Measurements from ENCODE around the gene TENM4.

DNA sequence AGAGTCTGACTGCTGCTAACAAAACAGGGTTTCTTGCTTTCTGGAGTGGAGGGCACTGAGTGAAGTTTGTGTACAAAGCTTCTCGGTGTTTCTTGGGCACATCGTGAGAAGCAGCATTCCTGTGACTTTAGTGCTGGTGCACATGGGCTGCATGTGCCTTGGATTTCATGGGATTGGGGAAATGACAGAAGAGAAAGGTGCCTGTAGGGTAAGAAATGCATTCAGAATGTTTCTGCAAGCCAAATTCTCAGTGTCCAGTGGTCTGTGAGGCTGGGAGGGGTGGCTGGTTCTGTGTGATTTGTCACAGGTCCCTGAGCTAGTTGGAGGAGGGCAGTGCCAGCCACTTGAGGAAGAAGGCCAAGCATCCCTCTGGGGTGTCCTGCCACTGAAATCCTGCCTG is 462.0 kb downstream of the TENM4 start:
- no peak for TF ChIP-seq POLR2A (IDR thresholded peaks at IDR 0.05)
- TF ChIP-seq, protein P1, sequence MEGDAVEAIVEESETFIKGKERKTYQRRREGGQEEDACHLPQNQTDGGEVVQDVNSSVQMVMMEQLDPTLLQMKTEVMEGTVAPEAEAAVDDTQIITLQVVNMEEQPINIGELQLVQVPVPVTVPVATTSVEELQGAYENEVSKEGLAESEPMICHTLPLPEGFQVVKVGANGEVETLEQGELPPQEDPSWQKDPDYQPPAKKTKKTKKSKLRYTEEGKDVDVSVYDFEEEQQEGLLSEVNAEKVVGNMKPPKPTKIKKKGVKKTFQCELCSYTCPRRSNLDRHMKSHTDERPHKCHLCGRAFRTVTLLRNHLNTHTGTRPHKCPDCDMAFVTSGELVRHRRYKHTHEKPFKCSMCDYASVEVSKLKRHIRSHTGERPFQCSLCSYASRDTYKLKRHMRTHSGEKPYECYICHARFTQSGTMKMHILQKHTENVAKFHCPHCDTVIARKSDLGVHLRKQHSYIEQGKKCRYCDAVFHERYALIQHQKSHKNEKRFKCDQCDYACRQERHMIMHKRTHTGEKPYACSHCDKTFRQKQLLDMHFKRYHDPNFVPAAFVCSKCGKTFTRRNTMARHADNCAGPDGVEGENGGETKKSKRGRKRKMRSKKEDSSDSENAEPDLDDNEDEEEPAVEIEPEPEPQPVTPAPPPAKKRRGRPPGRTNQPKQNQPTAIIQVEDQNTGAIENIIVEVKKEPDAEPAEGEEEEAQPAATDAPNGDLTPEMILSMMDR (IDR thresholded peaks at IDR 0.05 in 4 of 5, conservative IDR thresholded peaks at IDR 0.05 in 1 of 5): no peak

Measured in gastrocnemius medialis (tissue), 4 donors.